Hepatocyte (in vitro differentiated cells): ENCODE results near the gene AMMECR1. TPM values are rescaled to one million over a fixed set of nuclear protein-coding genes. Genes with fewer than 3 reads are reported as not detected.
A peak's percentile ranks its signal among the peaks of the same experiment; 100 is the strongest.

Experiments used
- DNase-seq: peaks from one replicate; pipeline ENCODE4 v3.0.0-alpha.2; 2016; ENCODE audit warnings: low spot score
- H2AFZ ChIP-seq: fragments of 200-600 bp; sonication (generic); 2 replicates; pipeline ENCODE4 v1.6.0; 2016; ENCODE audit warnings: antibody characterized with exemption, mild to moderate bottlenecking
- H3K27ac ChIP-seq: fragments of 200-600 bp; sonication (generic); 2 replicates; pipeline ENCODE4 v1.5.1; 2016; ENCODE audit warnings: mild to moderate bottlenecking
- H3K27me3 ChIP-seq: fragments of 200-600 bp; sonication (generic); 2 replicates; pipeline ENCODE4 v1.6.1; 2016
- H3K36me3 ChIP-seq: fragments of 200-600 bp; sonication (generic); replicated peaks from 2 replicates; pipeline ENCODE4 v1.5.1; 2016; ENCODE audit warnings: low read depth; ENCODE audit not compliant: insufficient read depth
- H3K4me1 ChIP-seq: fragments of 200-600 bp; sonication (generic); 2 replicates; pipeline ENCODE4 v1.5.1; 2016; ENCODE audit warnings: mild to moderate bottlenecking, moderate library complexity; ENCODE audit not compliant: insufficient read depth
- H3K4me2 ChIP-seq: fragments of 200-600 bp; sonication (generic); 2 replicates; pipeline ENCODE4 v1.6.0; 2016
- H3K4me3 ChIP-seq: fragments of 200-600 bp; sonication (generic); 2 replicates; pipeline ENCODE4 v1.5.1; 2016; ENCODE audit warnings: mild to moderate bottlenecking
- H3K79me2 ChIP-seq: fragments of 200-600 bp; sonication (generic); 2 replicates; pipeline ENCODE4 v1.6.0; 2017; ENCODE audit warnings: mild to moderate bottlenecking
- H3K9me2 ChIP-seq: fragments of 200-600 bp; sonication (generic); replicated peaks from 2 replicates; pipeline ENCODE4 v1.6.0; 2017; ENCODE audit warnings: mild to moderate bottlenecking; ENCODE audit not compliant: insufficient read depth
- H3K9me3 ChIP-seq: fragments of 200-600 bp; sonication (generic); 2 replicates; pipeline ENCODE4 v1.5.1; 2016; ENCODE audit warnings: low read depth, mild to moderate bottlenecking
- H4K20me1 ChIP-seq: fragments of 200-600 bp; sonication (generic); 2 replicates; pipeline ENCODE4 v1.6.0; 2016; ENCODE audit warnings: mild to moderate bottlenecking; ENCODE audit not compliant: insufficient read depth, poor library complexity, severe bottlenecking
- EZH2 ChIP-seq: fragments of 200-600 bp; sonication (generic); IDR thresholded peaks from 2 replicates; pipeline ENCODE4 v1.6.1; 2016; ENCODE audit warnings: antibody characterized with exemption, mild to moderate bottlenecking, borderline replicate concordance
- EZH2phosphoT487 ChIP-seq: fragments of 200-600 bp; sonication (generic); IDR thresholded peaks from one replicate; pipeline ENCODE4 v1.6.1; 2018; ENCODE audit warnings: antibody characterized with exemption, mild to moderate bottlenecking, low read depth, moderate library complexity; ENCODE audit not compliant: unreplicated experiment, severe bottlenecking
- WGBS: methylation state at CpG from one replicate; pipeline ENCODE4 v1.1.6; 2016; ENCODE audit warnings: low lambda C conversion rate; ENCODE audit errors: missing lambda C conversion rate; 5-methylcytosine and 5-hydroxymethylcytosine counted together
- polyA plus RNA-seq: library from polyadenylated mRNA; unstranded; fragments of >200 nt; fragmentation: Nextera tagmentation; extraction: Ambion mirVana; gene quantifications from 2 replicates; pipeline ENCODE4 v1.2.1, GENCODE V29; 2016
- total RNA-seq: library from RNA; depleted of rRNA; stranded (reverse); fragments of >200 nt; gene quantifications from 2 replicates; pipeline ENCODE4 v1.2.3, GENCODE V29; 2014
- TF ChIP-seq, protein P1 (sequence below): fragments of 200-600 bp; sonication (generic); IDR thresholded peaks from 2 replicates; pipeline ENCODE4 v1.5.1; 2016; ENCODE audit warnings: antibody characterized with exemption, mild to moderate bottlenecking; ENCODE audit not compliant: poor library complexity

Gene AMMECR1
- total and polyA plus RNA-seq, 2 experiments from 2014 or later, result 24.6 to 33.3 TPM

DNA sequence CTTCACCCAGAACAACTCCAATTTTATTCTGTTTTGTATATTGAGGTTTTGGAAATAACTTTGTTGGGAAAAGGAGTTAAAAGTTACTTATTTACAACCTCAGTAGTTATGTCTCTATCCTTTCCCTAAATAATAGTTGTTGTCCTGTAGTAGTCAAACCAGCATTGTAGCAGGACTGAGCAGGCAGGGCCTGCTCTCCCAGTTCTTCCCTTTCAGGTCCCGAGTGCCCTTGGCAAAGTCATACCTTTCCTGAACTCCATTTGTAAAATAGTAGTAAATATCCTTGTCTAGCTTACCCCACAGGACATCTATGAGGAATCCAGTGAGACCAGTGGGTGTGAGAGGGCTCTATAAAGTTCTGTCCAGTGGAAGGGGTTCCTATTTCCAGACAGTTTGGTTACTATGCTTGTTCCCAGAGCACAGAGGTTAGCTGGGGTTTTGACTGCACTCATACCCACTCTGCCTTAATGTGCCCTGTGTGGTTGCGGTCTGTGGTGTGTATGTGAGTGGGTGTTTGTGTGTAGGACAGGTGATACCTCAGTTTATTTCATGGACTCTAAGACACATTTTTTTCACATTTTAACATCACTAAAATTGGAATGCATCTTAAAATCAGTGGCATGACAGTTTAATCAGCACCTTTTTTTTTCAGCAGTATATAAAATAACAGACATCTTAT, 136.3 kb downstream of the AMMECR1 start:
- H3K27ac ChIP-seq, result no peak overlapping the region
- H2AFZ ChIP-seq, result no peak overlapping the region
- no peaks in the 10 kb centered on the region for H4K20me1 ChIP-seq
- H3K4me2 ChIP-seq, result no peak overlapping the region
- H3K4me3 ChIP-seq, result no peak overlapping the region
- H3K9me3 ChIP-seq, result peaks cover 2% of the 10 kb centered on the region
- H3K79me2 ChIP-seq, result no peaks in the 10 kb centered on the region
- H3K36me3 ChIP-seq, result no peaks in the 10 kb centered on the region
- H3K9me2 ChIP-seq, result no peaks in the 10 kb centered on the region
- H3K4me1 ChIP-seq, result peaks cover 6% of the 10 kb centered on the region
- WGBS, result 80% methylated on average over 2 of the region's 2 CpGs
- no peak for TF ChIP-seq EZH2
- no peaks in the 10 kb centered on the region for H3K27me3 ChIP-seq
- no peak for DNase-seq

DNA sequence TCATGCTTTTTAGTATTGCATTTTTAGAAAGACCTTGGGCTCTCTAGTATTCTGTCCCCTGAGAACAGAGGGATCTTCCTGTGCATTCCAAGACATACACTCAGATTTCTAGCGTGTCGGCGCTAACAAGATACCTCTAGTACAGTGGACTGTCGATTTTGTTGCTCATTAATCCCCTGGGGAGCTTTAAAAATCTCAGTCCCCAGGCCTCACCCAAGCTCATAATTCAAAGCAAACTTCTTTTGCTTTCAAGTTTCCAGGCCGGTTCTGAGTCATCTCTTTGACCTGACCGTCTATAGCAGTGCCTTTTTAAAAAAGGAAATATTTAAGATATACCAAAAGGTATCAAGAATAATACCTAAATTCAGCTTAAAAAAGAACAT, 137.0 kb downstream of the AMMECR1 start:
- TF ChIP-seq EZH2phosphoT487 (no peak), EZH2 (no peak)
- TF ChIP-seq, protein P1, sequence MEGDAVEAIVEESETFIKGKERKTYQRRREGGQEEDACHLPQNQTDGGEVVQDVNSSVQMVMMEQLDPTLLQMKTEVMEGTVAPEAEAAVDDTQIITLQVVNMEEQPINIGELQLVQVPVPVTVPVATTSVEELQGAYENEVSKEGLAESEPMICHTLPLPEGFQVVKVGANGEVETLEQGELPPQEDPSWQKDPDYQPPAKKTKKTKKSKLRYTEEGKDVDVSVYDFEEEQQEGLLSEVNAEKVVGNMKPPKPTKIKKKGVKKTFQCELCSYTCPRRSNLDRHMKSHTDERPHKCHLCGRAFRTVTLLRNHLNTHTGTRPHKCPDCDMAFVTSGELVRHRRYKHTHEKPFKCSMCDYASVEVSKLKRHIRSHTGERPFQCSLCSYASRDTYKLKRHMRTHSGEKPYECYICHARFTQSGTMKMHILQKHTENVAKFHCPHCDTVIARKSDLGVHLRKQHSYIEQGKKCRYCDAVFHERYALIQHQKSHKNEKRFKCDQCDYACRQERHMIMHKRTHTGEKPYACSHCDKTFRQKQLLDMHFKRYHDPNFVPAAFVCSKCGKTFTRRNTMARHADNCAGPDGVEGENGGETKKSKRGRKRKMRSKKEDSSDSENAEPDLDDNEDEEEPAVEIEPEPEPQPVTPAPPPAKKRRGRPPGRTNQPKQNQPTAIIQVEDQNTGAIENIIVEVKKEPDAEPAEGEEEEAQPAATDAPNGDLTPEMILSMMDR, result no peak
- Histone ChIP-seq H3K4me2 (no peak overlapping the region), H3K79me2 (no peaks in the 10 kb centered on the region), H3K4me3 (no peak overlapping the region), H4K20me1 (no peaks in the 10 kb centered on the region), H3K4me1 (peaks cover 6% of the 10 kb centered on the region), H3K27ac (no peak overlapping the region), H3K36me3 (no peaks in the 10 kb centered on the region), H3K9me3 (no peaks in the 10 kb centered on the region), H3K9me2 (no peaks in the 10 kb centered on the region), H3K27me3 (no peaks in the 10 kb centered on the region), H2AFZ (no peak overlapping the region)
- no peak for DNase-seq
- 59% methylated on average over 6 of the region's 6 CpGs for WGBS

DNA sequence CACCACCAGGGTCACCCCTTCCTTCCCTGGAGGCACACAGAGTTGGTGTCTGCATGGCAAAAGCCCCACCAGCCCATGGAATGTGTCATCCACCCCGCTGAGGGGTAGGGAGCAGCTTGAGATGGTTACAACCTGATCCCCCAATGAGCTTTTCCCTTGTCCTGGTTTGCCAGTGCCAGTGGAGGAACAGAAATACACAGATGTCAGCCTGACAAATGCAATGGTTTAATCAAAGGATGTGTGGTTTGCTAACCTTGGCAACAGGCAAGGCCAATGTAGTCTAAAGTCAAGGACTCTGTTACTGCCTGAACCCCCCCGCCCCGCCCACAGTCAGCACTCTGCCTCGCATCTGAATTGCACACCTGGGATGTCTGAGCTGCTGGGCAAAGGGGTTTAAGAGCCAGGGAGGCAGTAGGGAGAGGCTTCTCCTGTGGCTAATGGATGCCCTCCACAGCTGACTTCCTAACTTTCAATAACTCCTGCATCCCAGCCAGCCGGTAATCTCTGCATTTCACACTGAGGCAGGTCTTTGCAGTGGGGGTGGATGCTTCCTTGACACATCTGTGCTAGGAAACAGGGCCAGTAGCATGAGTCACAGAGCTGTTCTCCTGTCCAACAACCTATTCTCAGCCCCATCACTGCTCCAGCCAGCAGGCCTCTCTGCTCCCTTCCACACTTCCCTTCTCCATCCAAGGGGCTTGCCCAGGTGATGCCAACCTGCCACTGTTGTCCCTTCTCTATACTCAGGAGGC, 137.5 kb downstream of the AMMECR1 start:
- Histone ChIP-seq H3K9me2 (no peaks in the 10 kb centered on the region), H3K9me3 (no peaks in the 10 kb centered on the region), H3K79me2 (no peaks in the 10 kb centered on the region), H3K27ac (no peak overlapping the region), H3K27me3 (no peaks in the 10 kb centered on the region), H3K4me2 (no peak overlapping the region), H4K20me1 (no peaks in the 10 kb centered on the region), H2AFZ (no peak overlapping the region), H3K4me1 (peaks cover 6% of the 10 kb centered on the region), H3K36me3 (no peaks in the 10 kb centered on the region), H3K4me3 (no peak overlapping the region)
- DNase-seq, result peak; percentile 37
- no peak for TF ChIP-seq EZH2
- no peak for TF ChIP-seq EZH2phosphoT487
- TF ChIP-seq, protein P1, result no peak
- 78% methylated on average over 5 of the region's 5 CpGs for WGBS

DNA sequence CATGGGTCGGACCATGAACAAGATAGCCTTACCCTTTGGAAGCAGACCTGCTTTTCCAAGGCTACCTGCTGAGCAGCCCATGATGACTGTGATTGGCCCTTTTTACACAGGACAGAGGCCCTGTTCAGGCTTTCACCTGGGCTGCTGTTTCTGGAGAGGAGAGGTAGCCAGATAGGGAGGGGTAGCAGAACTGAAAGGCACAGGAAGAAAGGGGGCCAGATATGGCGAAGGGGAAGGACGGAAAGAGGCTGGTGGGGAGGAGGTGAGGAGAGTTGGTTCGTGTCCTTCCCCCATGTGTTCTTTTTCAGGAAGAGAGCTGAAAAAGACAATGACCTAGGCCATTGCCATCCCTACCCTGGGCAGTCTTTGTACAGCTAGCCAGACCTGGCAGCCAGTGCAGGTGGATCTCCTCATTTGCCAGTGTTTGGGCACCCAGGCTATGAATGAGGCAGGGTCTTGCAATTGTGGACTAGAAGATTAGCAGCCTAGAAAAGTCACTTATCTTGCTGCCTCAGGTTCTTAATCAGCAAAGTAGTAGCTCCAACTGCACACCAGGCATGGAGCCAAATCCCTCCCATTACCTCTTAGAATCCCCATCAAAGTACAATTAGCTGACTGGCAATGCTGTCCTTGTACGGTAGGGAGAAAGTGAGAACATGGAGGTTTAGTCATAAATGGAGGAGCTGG, 139.6 kb downstream of the AMMECR1 start:
- H3K79me2 ChIP-seq, result no peaks in the 10 kb centered on the region
- no peaks in the 10 kb centered on the region for H3K9me2 ChIP-seq
- no peak overlapping the region for H2AFZ ChIP-seq
- no peak overlapping the region for H3K4me2 ChIP-seq
- H3K4me1 ChIP-seq, result peaks cover 6% of the 10 kb centered on the region
- no peak for TF ChIP-seq EZH2
- H3K27me3 ChIP-seq, result no peaks in the 10 kb centered on the region
- H4K20me1 ChIP-seq, result no peaks in the 10 kb centered on the region
- no peaks in the 10 kb centered on the region for H3K9me3 ChIP-seq
- no peak for DNase-seq
- no peak overlapping the region for H3K4me3 ChIP-seq
- 84% methylated on average over 5 of the region's 5 CpGs for WGBS
- no peak overlapping the region for H3K27ac ChIP-seq
- H3K36me3 ChIP-seq, result no peaks in the 10 kb centered on the region
